Fibroblast of lung (primary cell): ENCODE measurements around the gene SYTL1.

Experiments used
- CTCF ChIP-seq, 2 donors: IDR thresholded peaks in 1 of 2; conservative IDR thresholded peaks in 1 of 2; 1 replicate in 1 of 2; 2 replicates in 1 of 2; pipeline ENCODE4 v1.5.1; 2011 to 2012; ENCODE audit warnings: low read length in 2 of 2, control low read depth in 1 of 2, inconsistent platforms in 1 of 2, low read depth in 1 of 2, mild to moderate bottlenecking in 1 of 2
- EZH2 ChIP-seq: IDR thresholded peaks from 2 replicates; pipeline ENCODE4 v1.5.1; 2012; ENCODE audit warnings: low read length, control low read depth, mild to moderate bottlenecking; ENCODE audit errors: missing control alignments

GRCh38 chr1:27361553-27361952 is 19.7 kb downstream of the SYTL1 start:
- TF ChIP-seq CTCF (conservative IDR thresholded peaks at IDR 0.05 in 1 of 2, IDR thresholded peaks at IDR 0.05 in 1 of 2; ENCODE audit: low read depth in 1 of 2, low read length in 2 of 2) (no peak), EZH2 (no peak)
